ENCODE measurements around the gene TMEM109.

DNA sequence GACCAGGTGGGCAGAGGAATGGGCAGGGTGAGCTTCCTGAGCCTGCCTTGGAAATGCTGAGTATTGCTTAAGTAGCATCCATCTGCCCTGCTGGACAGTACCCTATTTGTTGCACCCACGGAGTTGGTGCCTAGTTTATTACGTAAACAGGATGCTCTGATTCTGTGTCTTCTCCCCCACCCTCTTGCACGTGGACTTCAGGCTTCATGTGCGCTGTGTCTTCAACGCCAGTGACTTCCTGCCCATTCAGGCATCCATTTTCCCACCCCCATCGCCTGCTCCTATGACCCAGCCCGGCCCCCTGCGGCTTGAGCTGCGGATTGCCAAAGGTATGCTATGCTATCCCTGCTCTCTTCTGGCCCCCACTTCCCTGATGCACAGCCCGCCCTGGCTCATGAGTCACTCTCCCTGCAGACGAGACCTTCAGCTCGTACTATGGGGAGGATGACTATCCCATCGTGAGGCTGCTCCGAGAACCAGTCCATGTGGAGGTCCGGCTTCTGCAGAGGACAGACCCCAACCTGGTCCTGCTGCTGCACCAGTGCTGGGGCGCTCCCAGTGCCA, 40.9 kb upstream of the TMEM109 start:
- TF ChIP-seq, protein P1, sequence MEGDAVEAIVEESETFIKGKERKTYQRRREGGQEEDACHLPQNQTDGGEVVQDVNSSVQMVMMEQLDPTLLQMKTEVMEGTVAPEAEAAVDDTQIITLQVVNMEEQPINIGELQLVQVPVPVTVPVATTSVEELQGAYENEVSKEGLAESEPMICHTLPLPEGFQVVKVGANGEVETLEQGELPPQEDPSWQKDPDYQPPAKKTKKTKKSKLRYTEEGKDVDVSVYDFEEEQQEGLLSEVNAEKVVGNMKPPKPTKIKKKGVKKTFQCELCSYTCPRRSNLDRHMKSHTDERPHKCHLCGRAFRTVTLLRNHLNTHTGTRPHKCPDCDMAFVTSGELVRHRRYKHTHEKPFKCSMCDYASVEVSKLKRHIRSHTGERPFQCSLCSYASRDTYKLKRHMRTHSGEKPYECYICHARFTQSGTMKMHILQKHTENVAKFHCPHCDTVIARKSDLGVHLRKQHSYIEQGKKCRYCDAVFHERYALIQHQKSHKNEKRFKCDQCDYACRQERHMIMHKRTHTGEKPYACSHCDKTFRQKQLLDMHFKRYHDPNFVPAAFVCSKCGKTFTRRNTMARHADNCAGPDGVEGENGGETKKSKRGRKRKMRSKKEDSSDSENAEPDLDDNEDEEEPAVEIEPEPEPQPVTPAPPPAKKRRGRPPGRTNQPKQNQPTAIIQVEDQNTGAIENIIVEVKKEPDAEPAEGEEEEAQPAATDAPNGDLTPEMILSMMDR (IDR thresholded peaks at IDR 0.05; ENCODE audit: insufficient read depth, low read depth, low read length), result no peak
- TF ChIP-seq EZH2 (IDR thresholded peaks at IDR 0.05; ENCODE audit: insufficient read depth, low read length), result no peak

Data from astrocyte (in vitro differentiated cells and primary cell).